HepG2 (cell line): ENCODE data around the gene NOTCH4. TPM values are rescaled to one million over a fixed set of nuclear protein-coding genes. Genes with fewer than 3 reads are reported as not detected.
A peak's percentile ranks its signal among the peaks of the same experiment; 100 is the strongest.

Source experiments
- BCLAF1 ChIP-seq: fragments of 450-650 bp; IDR thresholded peaks from 2 replicates; pipeline ENCODE4 v1.6.1; 2017; ENCODE audit warnings: mild to moderate bottlenecking
- CCAR2 ChIP-seq: fragments of 200-400 bp; formaldehyde crosslinking; optimal IDR thresholded peaks from 2 replicates; pipeline ENCODE3; 2018; ENCODE audit warnings: low read depth, mild to moderate bottlenecking, low read length, moderate library complexity
- DMAP1 ChIP-seq: IDR thresholded peaks from 2 replicates; pipeline ENCODE4 v1.6.1; 2016
- DNMT1 ChIP-seq: sonication (generic); formaldehyde crosslinking; IDR thresholded peaks from 2 replicates; pipeline ENCODE4 v1.5.1; 2020; ENCODE audit warnings: mild to moderate bottlenecking, missing genetic modification reagents
- IRF2 ChIP-seq: IDR thresholded peaks from 2 replicates; pipeline ENCODE4 v1.6.1; 2018; ENCODE audit warnings: missing genetic modification reagents, missing compliant biosample characterization
- MAX ChIP-seq: IDR thresholded peaks from 2 replicates; pipeline ENCODE4 v1.6.1; 2012; ENCODE audit warnings: inconsistent platforms
- MXD4 ChIP-seq: IDR thresholded peaks from 2 replicates; pipeline ENCODE4 v1.6.1; 2016; ENCODE audit warnings: mild to moderate bottlenecking, missing biosample characterization, missing genetic modification reagents
- POLR2AphosphoS5 ChIP-seq: IDR thresholded peaks from 2 replicates; pipeline ENCODE4 v1.6.1; 2012; ENCODE audit warnings: low read depth, low read length
- THAP8 ChIP-seq: sonication (generic); formaldehyde crosslinking; IDR thresholded peaks from 2 replicates; pipeline ENCODE4 v1.5.1; 2020; ENCODE audit warnings: missing genetic modification reagents, mild to moderate bottlenecking, borderline replicate concordance
- ZBTB21 ChIP-seq: sonication (generic); formaldehyde crosslinking; IDR thresholded peaks from 2 replicates; pipeline ENCODE4 v1.4.0; 2020; ENCODE audit warnings: missing genetic modification reagents
- ZBTB25 ChIP-seq: IDR thresholded peaks from 2 replicates; pipeline ENCODE4 v1.6.1; 2018; ENCODE audit warnings: missing genetic modification reagents
- ZFP91 ChIP-seq: sonication (generic); formaldehyde crosslinking; IDR thresholded peaks from 2 replicates; pipeline ENCODE4 v1.9.0; 2022; ENCODE audit warnings: missing genetic modification reagents, mild to moderate bottlenecking, borderline replicate concordance
- ZNF34 ChIP-seq: sonication (generic); formaldehyde crosslinking; IDR thresholded peaks from 2 replicates; pipeline ENCODE4 v1.4.0; 2020; ENCODE audit warnings: mild to moderate bottlenecking, missing genetic modification reagents, borderline replicate concordance
- ZNF484 ChIP-seq: sonication (generic); formaldehyde crosslinking; IDR thresholded peaks from 2 replicates; pipeline ENCODE4 v1.5.1; 2020; ENCODE audit warnings: mild to moderate bottlenecking, low read depth, missing genetic modification reagents, borderline replicate concordance
- ZNF543 ChIP-seq: sonication (generic); formaldehyde crosslinking; IDR thresholded peaks from 2 replicates; pipeline ENCODE4 v1.4.0; 2020; ENCODE audit warnings: mild to moderate bottlenecking, missing genetic modification reagents
- ZNF766 ChIP-seq: sonication (generic); formaldehyde crosslinking; IDR thresholded peaks from 2 replicates; pipeline ENCODE4 v1.5.0; 2020; ENCODE audit warnings: missing genetic modification reagents, borderline replicate concordance
- ZZZ3 ChIP-seq: sonication (generic); formaldehyde crosslinking; IDR thresholded peaks from 2 replicates; pipeline ENCODE4 v1.4.0; 2020; ENCODE audit warnings: missing genetic modification reagents, mild to moderate bottlenecking, borderline replicate concordance
- polyA plus RNA-seq, 8 experiments: library from polyadenylated mRNA; depleted of rRNA in 3 of 8; stranded (reverse) in 7 of 8; unstranded in 1 of 8; fragments of >200 nt; fragmentation: Illumina TruSeq in 4 of 8; extraction: Trizol in 4 of 8; gene quantifications; 2 replicates each; pipeline versions ENCODE4 v1.2.1 to v1.2.3, GENCODE V29; 2011 to 2016; ENCODE audit warnings: low read depth in 4 of 8, missing spikeins in 1 of 8, mixed read lengths in 1 of 8; ENCODE audit not compliant: insufficient read depth in 1 of 8
- total RNA-seq, 5 experiments: library from RNA; depleted of rRNA; stranded (reverse); fragments of >200 nt; fragmentation: Illumina TruSeq; extraction: Trizol; gene quantifications; 2 replicates each; pipeline ENCODE4 v1.2.3, GENCODE V29; 2016; ENCODE audit warnings: low read depth in 1 of 5
- TF ChIP-seq, protein P1 (sequence below): sonication (generic); formaldehyde crosslinking; conservative IDR thresholded peaks from 2 replicates; pipeline ENCODE4 v1.4.0; 2020; ENCODE audit warnings: missing genetic modification reagents
- TF ChIP-seq, protein P2 (sequence below): sonication (generic); IDR thresholded peaks from 2 replicates; pipeline ENCODE4 v1.6.1; 2016; ENCODE audit warnings: low read depth, borderline replicate concordance

The NOTCH4 gene
- total and polyA plus RNA-seq, 2 of the 13 experiments (the other 11 are each of a cell fraction or from before 2014, with no cell fraction given) = 0.51 to 0.83 TPM

DNA sequence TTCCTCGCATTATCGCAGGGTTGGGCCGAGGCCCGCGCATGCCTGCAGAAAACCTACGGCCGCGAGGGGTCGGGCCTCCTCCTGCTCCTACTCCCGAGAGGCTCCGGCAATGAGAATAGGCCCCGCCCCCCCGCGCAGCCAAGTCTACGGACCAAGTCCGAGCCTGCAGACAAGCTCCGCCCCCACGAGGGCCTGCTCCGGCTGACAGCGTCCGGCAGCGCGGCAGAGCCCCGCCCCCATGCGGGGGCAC lies 28.3 kb downstream of the NOTCH4 start (continued):
- TF ChIP-seq BCLAF1 (no peak), MAX (no peak), IRF2 (CRISPR knock-in tag) (no peak), CCAR2 (no peak), ZZZ3 (no peak), ZBTB25 (no peak; the same call in 1 of the 2 replicates), ZNF484 (CRISPR knock-in tag) (no peak), ZFP91 (CRISPR knock-in tag) (no peak), DMAP1 (CRISPR knock-in tag) (no peak), DNMT1 (CRISPR knock-in tag) (no peak), ZBTB21 (CRISPR knock-in tag) (no peak), ZNF543 (no peak), MXD4 (CRISPR knock-in tag) (no peak; the same call in 1 of the 2 replicates), POLR2AphosphoS5 (no peak), ZNF34 (CRISPR knock-in tag) (no peak), THAP8 (no peak), ZNF766 (CRISPR knock-in tag) (no peak)
- TF ChIP-seq, protein P1, sequence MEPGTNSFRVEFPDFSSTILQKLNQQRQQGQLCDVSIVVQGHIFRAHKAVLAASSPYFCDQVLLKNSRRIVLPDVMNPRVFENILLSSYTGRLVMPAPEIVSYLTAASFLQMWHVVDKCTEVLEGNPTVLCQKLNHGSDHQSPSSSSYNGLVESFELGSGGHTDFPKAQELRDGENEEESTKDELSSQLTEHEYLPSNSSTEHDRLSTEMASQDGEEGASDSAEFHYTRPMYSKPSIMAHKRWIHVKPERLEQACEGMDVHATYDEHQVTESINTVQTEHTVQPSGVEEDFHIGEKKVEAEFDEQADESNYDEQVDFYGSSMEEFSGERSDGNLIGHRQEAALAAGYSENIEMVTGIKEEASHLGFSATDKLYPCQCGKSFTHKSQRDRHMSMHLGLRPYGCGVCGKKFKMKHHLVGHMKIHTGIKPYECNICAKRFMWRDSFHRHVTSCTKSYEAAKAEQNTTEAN (CRISPR knock-in tag) = no peak
- TF ChIP-seq, protein P2, sequence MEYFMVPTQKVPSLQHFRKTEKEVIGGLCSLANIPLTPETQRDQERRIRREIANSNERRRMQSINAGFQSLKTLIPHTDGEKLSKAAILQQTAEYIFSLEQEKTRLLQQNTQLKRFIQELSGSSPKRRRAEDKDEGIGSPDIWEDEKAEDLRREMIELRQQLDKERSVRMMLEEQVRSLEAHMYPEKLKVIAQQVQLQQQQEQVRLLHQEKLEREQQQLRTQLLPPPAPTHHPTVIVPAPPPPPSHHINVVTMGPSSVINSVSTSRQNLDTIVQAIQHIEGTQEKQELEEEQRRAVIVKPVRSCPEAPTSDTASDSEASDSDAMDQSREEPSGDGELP = peak; percentile 59; the same call in 1 of the 2 replicates
